ENCODE measurements around the gene TFRC.

DNA sequence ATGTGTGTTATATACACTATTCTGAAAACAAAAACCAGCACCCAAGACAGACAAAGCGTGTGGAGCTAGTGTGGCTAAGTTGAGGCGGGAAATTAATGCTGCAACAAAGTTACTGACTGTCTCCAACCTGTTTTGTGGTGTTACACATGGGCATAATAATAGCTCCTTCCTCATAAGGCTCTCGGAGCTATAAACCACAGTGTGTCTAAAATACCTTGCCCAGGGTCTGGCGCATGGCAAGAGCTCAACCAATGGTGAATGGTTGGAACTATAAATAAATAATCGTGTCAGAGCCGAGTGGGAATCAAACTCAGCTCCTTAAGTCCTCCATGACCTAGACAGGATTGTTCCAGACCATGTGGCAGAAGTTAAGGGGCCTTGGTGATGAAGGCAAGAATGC is 35.9 kb upstream of the TFRC start:
- TF ChIP-seq, protein P1, sequence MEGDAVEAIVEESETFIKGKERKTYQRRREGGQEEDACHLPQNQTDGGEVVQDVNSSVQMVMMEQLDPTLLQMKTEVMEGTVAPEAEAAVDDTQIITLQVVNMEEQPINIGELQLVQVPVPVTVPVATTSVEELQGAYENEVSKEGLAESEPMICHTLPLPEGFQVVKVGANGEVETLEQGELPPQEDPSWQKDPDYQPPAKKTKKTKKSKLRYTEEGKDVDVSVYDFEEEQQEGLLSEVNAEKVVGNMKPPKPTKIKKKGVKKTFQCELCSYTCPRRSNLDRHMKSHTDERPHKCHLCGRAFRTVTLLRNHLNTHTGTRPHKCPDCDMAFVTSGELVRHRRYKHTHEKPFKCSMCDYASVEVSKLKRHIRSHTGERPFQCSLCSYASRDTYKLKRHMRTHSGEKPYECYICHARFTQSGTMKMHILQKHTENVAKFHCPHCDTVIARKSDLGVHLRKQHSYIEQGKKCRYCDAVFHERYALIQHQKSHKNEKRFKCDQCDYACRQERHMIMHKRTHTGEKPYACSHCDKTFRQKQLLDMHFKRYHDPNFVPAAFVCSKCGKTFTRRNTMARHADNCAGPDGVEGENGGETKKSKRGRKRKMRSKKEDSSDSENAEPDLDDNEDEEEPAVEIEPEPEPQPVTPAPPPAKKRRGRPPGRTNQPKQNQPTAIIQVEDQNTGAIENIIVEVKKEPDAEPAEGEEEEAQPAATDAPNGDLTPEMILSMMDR (IDR thresholded peaks at IDR 0.05), result no peak
- TF ChIP-seq EP300 (IDR thresholded peaks at IDR 0.05) (no peak), POLR2AphosphoS5 (IDR thresholded peaks at IDR 0.05) (no peak)
